Measurements from ENCODE around the gene NACA2. TPM values are rescaled to one million over a fixed set of nuclear protein-coding genes. Genes with fewer than 3 reads are reported as not detected.
A peak's percentile ranks its signal among the peaks of the same experiment; 100 is the strongest.

The NACA2 gene
- total and polyA plus RNA-seq, 2 of the 13 experiments (the other 11 are each of a cell fraction or from before 2014, with no cell fraction given), result 0.21 TPM; not detected in 1

DNA sequence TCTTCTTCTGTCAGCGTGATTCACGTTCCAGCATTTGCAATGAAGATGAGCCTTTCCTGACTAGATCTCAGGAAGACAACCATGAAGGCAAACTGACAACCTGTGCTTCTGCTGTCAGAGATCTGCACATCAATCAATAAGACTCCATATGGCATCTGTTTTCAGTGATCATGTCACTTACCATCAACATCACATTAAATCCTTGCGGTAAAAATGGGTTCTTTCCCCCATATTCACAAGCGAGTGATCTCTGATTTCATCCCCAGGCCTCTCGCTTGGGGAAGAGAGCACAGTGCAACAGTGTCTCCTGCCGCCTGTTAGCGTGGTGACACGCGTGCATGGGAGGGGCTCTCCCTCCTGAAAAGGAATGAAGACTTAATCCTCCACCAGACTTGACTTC is 11.1 kb downstream of the NACA2 start (continued):
- TF ChIP-seq PITX1 (CRISPR knock-in tag; IDR thresholded peaks at IDR 0.05), result peak; percentile 74; the same call in 1 of the 2 replicates
- TF ChIP-seq YEATS4 (CRISPR knock-in tag; IDR thresholded peaks at IDR 0.05; ENCODE audit: borderline replicate concordance), result peak; percentile 39; the same call in 1 of the 2 replicates
- no peak for TF ChIP-seq TAF1 (CRISPR knock-in tag; IDR thresholded peaks at IDR 0.05)
- TF ChIP-seq NR2F6 (IDR thresholded peaks at IDR 0.05), result no peak
- no peak for TF ChIP-seq NR2F6 (CRISPR knock-in tag; IDR thresholded peaks at IDR 0.05)
- 0 out of 2 replicates have a peak, but pooled peaks have one; percentile 19 for TF ChIP-seq SMAD3 (CRISPR knock-in tag; IDR thresholded peaks at IDR 0.05)
- 0 out of 2 replicates have a peak, but pooled peaks have one; percentile 38 for TF ChIP-seq SNAPC2 (CRISPR knock-in tag; IDR thresholded peaks at IDR 0.05)
- TF ChIP-seq, protein P1, sequence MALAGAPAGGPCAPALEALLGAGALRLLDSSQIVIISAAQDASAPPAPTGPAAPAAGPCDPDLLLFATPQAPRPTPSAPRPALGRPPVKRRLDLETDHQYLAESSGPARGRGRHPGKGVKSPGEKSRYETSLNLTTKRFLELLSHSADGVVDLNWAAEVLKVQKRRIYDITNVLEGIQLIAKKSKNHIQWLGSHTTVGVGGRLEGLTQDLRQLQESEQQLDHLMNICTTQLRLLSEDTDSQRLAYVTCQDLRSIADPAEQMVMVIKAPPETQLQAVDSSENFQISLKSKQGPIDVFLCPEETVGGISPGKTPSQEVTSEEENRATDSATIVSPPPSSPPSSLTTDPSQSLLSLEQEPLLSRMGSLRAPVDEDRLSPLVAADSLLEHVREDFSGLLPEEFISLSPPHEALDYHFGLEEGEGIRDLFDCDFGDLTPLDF (CRISPR knock-in tag; IDR thresholded peaks at IDR 0.05), result no peak
- TF ChIP-seq ZNF264 (CRISPR knock-in tag; IDR thresholded peaks at IDR 0.05), result peak; percentile 25; the same call in 1 of the 2 replicates
- no peak for TF ChIP-seq ZKSCAN5 (CRISPR knock-in tag; IDR thresholded peaks at IDR 0.05)
- no peak for TF ChIP-seq CREB1 (IDR thresholded peaks at IDR 0.05)
- TF ChIP-seq CREB1 (CRISPR knock-in tag; IDR thresholded peaks at IDR 0.05), result no peak
- TF ChIP-seq MTA3 (CRISPR knock-in tag; IDR thresholded peaks at IDR 0.05), result no peak
- TF ChIP-seq ZBTB7A (CRISPR knock-in tag; IDR thresholded peaks at IDR 0.05), result no peak
- no peak for TF ChIP-seq POLR2AphosphoS5 (IDR thresholded peaks at IDR 0.05; ENCODE audit: low read depth, low read length)
- TF ChIP-seq PHF8 (CRISPR knock-in tag; IDR thresholded peaks at IDR 0.05), result peak; percentile 32; the same call in 1 of the 2 replicates
- TF ChIP-seq ZFP37 (CRISPR knock-in tag; IDR thresholded peaks at IDR 0.05; ENCODE audit: borderline replicate concordance), result no peak
- TF ChIP-seq GFI1 (CRISPR knock-in tag; IDR thresholded peaks at IDR 0.05; ENCODE audit: borderline replicate concordance), result 0 out of 2 replicates have a peak, but pooled peaks have one; percentile 2
- TF ChIP-seq ZNF30 (CRISPR knock-in tag; IDR thresholded peaks at IDR 0.05), result no peak
- no peak for TF ChIP-seq ZBTB42 (CRISPR knock-in tag; IDR thresholded peaks at IDR 0.05)
- TF ChIP-seq RFXAP (CRISPR knock-in tag; IDR thresholded peaks at IDR 0.05; ENCODE audit: borderline replicate concordance), result 0 out of 2 replicates have a peak, but pooled peaks have one; percentile 35
- peak; percentile 69; the same call in 1 of the 2 replicates for TF ChIP-seq ZNF292 (CRISPR knock-in tag; IDR thresholded peaks at IDR 0.05; ENCODE audit: borderline replicate concordance, low read depth)
- TF ChIP-seq, protein P2, sequence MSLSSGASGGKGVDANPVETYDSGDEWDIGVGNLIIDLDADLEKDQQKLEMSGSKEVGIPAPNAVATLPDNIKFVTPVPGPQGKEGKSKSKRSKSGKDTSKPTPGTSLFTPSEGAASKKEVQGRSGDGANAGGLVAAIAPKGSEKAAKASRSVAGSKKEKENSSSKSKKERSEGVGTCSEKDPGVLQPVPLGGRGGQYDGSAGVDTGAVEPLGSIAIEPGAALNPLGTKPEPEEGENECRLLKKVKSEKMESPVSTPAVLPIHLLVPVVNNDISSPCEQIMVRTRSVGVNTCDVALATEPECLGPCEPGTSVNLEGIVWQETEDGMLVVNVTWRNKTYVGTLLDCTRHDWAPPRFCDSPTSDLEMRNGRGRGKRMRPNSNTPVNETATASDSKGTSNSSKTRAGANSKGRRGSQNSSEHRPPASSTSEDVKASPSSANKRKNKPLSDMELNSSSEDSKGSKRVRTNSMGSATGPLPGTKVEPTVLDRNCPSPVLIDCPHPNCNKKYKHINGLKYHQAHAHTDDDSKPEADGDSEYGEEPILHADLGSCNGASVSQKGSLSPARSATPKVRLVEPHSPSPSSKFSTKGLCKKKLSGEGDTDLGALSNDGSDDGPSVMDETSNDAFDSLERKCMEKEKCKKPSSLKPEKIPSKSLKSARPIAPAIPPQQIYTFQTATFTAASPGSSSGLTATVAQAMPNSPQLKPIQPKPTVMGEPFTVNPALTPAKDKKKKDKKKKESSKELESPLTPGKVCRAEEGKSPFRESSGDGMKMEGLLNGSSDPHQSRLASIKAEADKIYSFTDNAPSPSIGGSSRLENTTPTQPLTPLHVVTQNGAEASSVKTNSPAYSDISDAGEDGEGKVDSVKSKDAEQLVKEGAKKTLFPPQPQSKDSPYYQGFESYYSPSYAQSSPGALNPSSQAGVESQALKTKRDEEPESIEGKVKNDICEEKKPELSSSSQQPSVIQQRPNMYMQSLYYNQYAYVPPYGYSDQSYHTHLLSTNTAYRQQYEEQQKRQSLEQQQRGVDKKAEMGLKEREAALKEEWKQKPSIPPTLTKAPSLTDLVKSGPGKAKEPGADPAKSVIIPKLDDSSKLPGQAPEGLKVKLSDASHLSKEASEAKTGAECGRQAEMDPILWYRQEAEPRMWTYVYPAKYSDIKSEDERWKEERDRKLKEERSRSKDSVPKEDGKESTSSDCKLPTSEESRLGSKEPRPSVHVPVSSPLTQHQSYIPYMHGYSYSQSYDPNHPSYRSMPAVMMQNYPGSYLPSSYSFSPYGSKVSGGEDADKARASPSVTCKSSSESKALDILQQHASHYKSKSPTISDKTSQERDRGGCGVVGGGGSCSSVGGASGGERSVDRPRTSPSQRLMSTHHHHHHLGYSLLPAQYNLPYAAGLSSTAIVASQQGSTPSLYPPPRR (CRISPR knock-in tag; IDR thresholded peaks at IDR 0.05; ENCODE audit: borderline replicate concordance), result no peak
- TF ChIP-seq, protein P3, sequence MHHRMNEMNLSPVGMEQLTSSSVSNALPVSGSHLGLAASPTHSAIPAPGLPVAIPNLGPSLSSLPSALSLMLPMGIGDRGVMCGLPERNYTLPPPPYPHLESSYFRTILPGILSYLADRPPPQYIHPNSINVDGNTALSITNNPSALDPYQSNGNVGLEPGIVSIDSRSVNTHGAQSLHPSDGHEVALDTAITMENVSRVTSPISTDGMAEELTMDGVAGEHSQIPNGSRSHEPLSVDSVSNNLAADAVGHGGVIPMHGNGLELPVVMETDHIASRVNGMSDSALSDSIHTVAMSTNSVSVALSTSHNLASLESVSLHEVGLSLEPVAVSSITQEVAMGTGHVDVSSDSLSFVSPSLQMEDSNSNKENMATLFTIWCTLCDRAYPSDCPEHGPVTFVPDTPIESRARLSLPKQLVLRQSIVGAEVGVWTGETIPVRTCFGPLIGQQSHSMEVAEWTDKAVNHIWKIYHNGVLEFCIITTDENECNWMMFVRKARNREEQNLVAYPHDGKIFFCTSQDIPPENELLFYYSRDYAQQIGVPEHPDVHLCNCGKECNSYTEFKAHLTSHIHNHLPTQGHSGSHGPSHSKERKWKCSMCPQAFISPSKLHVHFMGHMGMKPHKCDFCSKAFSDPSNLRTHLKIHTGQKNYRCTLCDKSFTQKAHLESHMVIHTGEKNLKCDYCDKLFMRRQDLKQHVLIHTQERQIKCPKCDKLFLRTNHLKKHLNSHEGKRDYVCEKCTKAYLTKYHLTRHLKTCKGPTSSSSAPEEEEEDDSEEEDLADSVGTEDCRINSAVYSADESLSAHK (CRISPR knock-in tag; IDR thresholded peaks at IDR 0.05; ENCODE audit: borderline replicate concordance), result 0 out of 2 replicates have a peak, but pooled peaks have one; percentile 14
- TF ChIP-seq DNMT1 (CRISPR knock-in tag; IDR thresholded peaks at IDR 0.05), result no peak
- TF ChIP-seq KDM2A (CRISPR knock-in tag; IDR thresholded peaks at IDR 0.05; ENCODE audit: borderline replicate concordance, low read depth), result no peak

Measured in HepG2 (cell line).